ENCODE data around the gene SETD4.

Gene SETD4

GRCh38 chr21:36039861-36040260 lies 20.5 kb downstream of the SETD4 start:
- H3F3A ChIP-seq (ENCODE audit: control insufficient read depth, insufficient read depth), result no peaks in the 10 kb centered on the region
- H3K4me2 ChIP-seq (ENCODE audit: low read length), result no peak overlapping the region
- H3K79me2 ChIP-seq (ENCODE audit: control insufficient read depth, low read length), result no peaks in the 10 kb centered on the region
- no peak overlapping the region for H3K4me3 ChIP-seq (ENCODE audit: low read length)
- peaks cover 70% of the 10 kb centered on the region for H3K36me3 ChIP-seq (ENCODE audit: control insufficient read depth, low read length)
- no peaks in the 10 kb centered on the region for H3K27me3 ChIP-seq (ENCODE audit: control insufficient read depth, low read length)
- H3K9me3 ChIP-seq (ENCODE audit: control insufficient read depth, insufficient read depth, low read length), result no peaks in the 10 kb centered on the region
- H3K9me2 ChIP-seq (replicated peaks; ENCODE audit: control insufficient read depth, low read length), result no peaks in the 10 kb centered on the region
- no peak overlapping the region for H3K27ac ChIP-seq (ENCODE audit: low read depth, low read length)
- TF ChIP-seq EZH2phosphoT487 (IDR thresholded peaks at IDR 0.05; ENCODE audit: borderline replicate concordance, low read length), result no peak
- TF ChIP-seq CTCF (IDR thresholded peaks at IDR 0.05; ENCODE audit: low read depth, low read length, poor library complexity, severe bottlenecking), result no peak
- H4K20me1 ChIP-seq (ENCODE audit: control insufficient read depth, insufficient read depth, low read depth, low read length), result 0 out of 2 replicates have a peak, but pooled peaks cover 3% of the 10 kb centered on the region
- no peaks in the 10 kb centered on the region for H3K4me1 ChIP-seq (ENCODE audit: control insufficient read depth, low read length)

- H3K36me3 ChIP-seq (ENCODE audit: control insufficient read depth, low read length), result peaks cover 60% of the 10 kb centered on the region
- no peaks in the 10 kb centered on the region for H3K4me1 ChIP-seq (ENCODE audit: control insufficient read depth, low read length)
- H3K79me2 ChIP-seq (ENCODE audit: control insufficient read depth, low read length), result no peaks in the 10 kb centered on the region
- H3K27me3 ChIP-seq (ENCODE audit: control insufficient read depth, low read length), result no peaks in the 10 kb centered on the region
- H3F3A ChIP-seq (ENCODE audit: control insufficient read depth, insufficient read depth), result no peaks in the 10 kb centered on the region
- TF ChIP-seq EZH2phosphoT487 (IDR thresholded peaks at IDR 0.05; ENCODE audit: borderline replicate concordance, low read length) (no peak), CTCF (IDR thresholded peaks at IDR 0.05; ENCODE audit: low read depth, low read length, poor library complexity, severe bottlenecking) (no peak)
- 0 out of 2 replicates have a peak, but pooled peaks cover 3% of the 10 kb centered on the region for H4K20me1 ChIP-seq (ENCODE audit: control insufficient read depth, insufficient read depth, low read depth, low read length)
- H3K27ac ChIP-seq (ENCODE audit: low read depth, low read length), result no peak overlapping the region
- H3K4me2 ChIP-seq (ENCODE audit: low read length), result no peak overlapping the region
- H3K4me3 ChIP-seq (ENCODE audit: low read length), result no peak overlapping the region
- H3K9me3 ChIP-seq (ENCODE audit: control insufficient read depth, insufficient read depth, low read length), result no peaks in the 10 kb centered on the region
- H3K9me2 ChIP-seq (replicated peaks; ENCODE audit: control insufficient read depth, low read length), result no peaks in the 10 kb centered on the region
Measured at GRCh38 chr21:36038701-36039497, 21.4 kb downstream of the SETD4 start.

GRCh38 chr21:36035381-36035791 lies 24.9 kb downstream of the SETD4 start:
- Histone ChIP-seq H3F3A (ENCODE audit: control insufficient read depth, insufficient read depth) (no peaks in the 10 kb centered on the region), H3K4me3 (ENCODE audit: low read length) (no peak overlapping the region), H3K4me1 (ENCODE audit: control insufficient read depth, low read length) (no peaks in the 10 kb centered on the region), H3K4me2 (ENCODE audit: low read length) (no peak overlapping the region), H3K36me3 (ENCODE audit: control insufficient read depth, low read length) (peaks cover 41% of the 10 kb centered on the region), H3K27me3 (ENCODE audit: control insufficient read depth, low read length) (no peaks in the 10 kb centered on the region), H4K20me1 (ENCODE audit: control insufficient read depth, insufficient read depth, low read depth, low read length) (0 out of 2 replicates have a peak, but pooled peaks cover 3% of the 10 kb centered on the region), H3K9me2 (replicated peaks; ENCODE audit: control insufficient read depth, low read length) (no peaks in the 10 kb centered on the region), H3K79me2 (ENCODE audit: control insufficient read depth, low read length) (no peaks in the 10 kb centered on the region), H3K9me3 (ENCODE audit: control insufficient read depth, insufficient read depth, low read length) (no peaks in the 10 kb centered on the region), H3K27ac (ENCODE audit: low read depth, low read length) (no peak overlapping the region)
- TF ChIP-seq EZH2phosphoT487 (IDR thresholded peaks at IDR 0.05; ENCODE audit: borderline replicate concordance, low read length) (no peak), CTCF (IDR thresholded peaks at IDR 0.05; ENCODE audit: low read depth, low read length, poor library complexity, severe bottlenecking) (no peak)
